Lung (tissue), 12 donors: ENCODE data around the gene ETHE1. TPM values are rescaled to one million over a fixed set of nuclear protein-coding genes. Genes with fewer than 3 reads are reported as not detected.
A peak's percentile ranks its signal among the peaks of the same experiment; 100 is the strongest.

Source experiments
- ATAC-seq: fragments of 200-7000 bp; cut with Tn5 transposase; one replicate; pipeline ENCODE4 v1.9.1; 2020; ENCODE audit warnings: moderate number of reproducible peaks; ENCODE audit not compliant: insufficient read depth, low FRiP score
- DNase-seq, 3 donors: peaks; one replicate each; pipeline ENCODE4 v3.0.0-alpha.2; 2013 to 2017
- H3K27ac ChIP-seq, 2 donors: one replicate each; pipeline ENCODE4 v1.5.1; 2013; ENCODE audit warnings: mild to moderate bottlenecking in 2 of 2, moderate library complexity in 2 of 2, control low read depth in 1 of 2, inconsistent platforms in 1 of 2, low read depth in 1 of 2, low read length in 1 of 2
- H3K27me3 ChIP-seq, 3 donors: one replicate each; pipeline ENCODE4 v1.5.1; 2013; ENCODE audit warnings: low read length in 2 of 3; ENCODE audit not compliant: control insufficient read depth in 3 of 3, insufficient read depth in 3 of 3
- H3K36me3 ChIP-seq, 4 donors: one replicate each; pipeline ENCODE4 v1.5.1; 2013; ENCODE audit warnings: low read length in 4 of 4, mild to moderate bottlenecking in 1 of 4, moderate library complexity in 1 of 4; ENCODE audit not compliant: control insufficient read depth in 4 of 4, insufficient read depth in 4 of 4
- H3K4me1 ChIP-seq, 5 donors: one replicate each; pipeline ENCODE4 v1.5.1; 2013; ENCODE audit warnings: low read length in 5 of 5, mild to moderate bottlenecking in 2 of 5, moderate library complexity in 1 of 5; ENCODE audit not compliant: control insufficient read depth in 5 of 5, insufficient read depth in 5 of 5
- H3K4me3 ChIP-seq: one replicate; pipeline ENCODE4 v1.5.1; 2013; ENCODE audit warnings: mild to moderate bottlenecking, control low read depth, moderate library complexity
- H3K9ac ChIP-seq, 2 donors: one replicate each; pipeline ENCODE4 v1.5.1; 2013; ENCODE audit warnings: low read length in 2 of 2, control low read depth in 1 of 2; ENCODE audit not compliant: insufficient read depth in 1 of 2
- H3K9me3 ChIP-seq, 4 donors: one replicate each; pipeline ENCODE4 v1.5.1; 2013; ENCODE audit warnings: low read length in 3 of 4, mild to moderate bottlenecking in 1 of 4, moderate library complexity in 1 of 4; ENCODE audit not compliant: control insufficient read depth in 4 of 4, insufficient read depth in 3 of 4
- WGBS, 2 donors: extraction: QIAGEN DNeasy Blood & Tissue Kit; methylation state at CpG; one replicate each; pipeline ENCODE4 v1.1.7; 2013; 5-methylcytosine and 5-hydroxymethylcytosine counted together
- polyA plus RNA-seq, 2 donors: library from polyadenylated mRNA; stranded (reverse); fragments of 200-250 nt; gene quantifications; one replicate each; pipeline ENCODE4 v1.2.1, GENCODE V29; 2013
- total RNA-seq, 2 donors: library from RNA; depleted of rRNA in 1 of 2; stranded (reverse); fragments of >200 nt in 1 of 2; gene quantifications; one replicate each; pipeline ENCODE4 v1.2.1, GENCODE V29; 2014 to 2021
- TF ChIP-seq, protein P1 (sequence below): IDR thresholded peaks from 2 replicates; pipeline ENCODE4 v1.5.1; 2012; ENCODE audit warnings: mild to moderate bottlenecking; ENCODE audit errors: control extremely low read depth, extremely low read depth
- donor health status: control.
- donor health status: control.
- donor health status: Bipolar disorder and iron deficiency.
- donor health status: healthy.
- donor health status: DM: yes; HTN: yes; CAD: no.

Gene ETHE1
- total and polyA plus RNA-seq, 4 donors, result 15.0 to 76.9 (median 37.5) TPM

DNA sequence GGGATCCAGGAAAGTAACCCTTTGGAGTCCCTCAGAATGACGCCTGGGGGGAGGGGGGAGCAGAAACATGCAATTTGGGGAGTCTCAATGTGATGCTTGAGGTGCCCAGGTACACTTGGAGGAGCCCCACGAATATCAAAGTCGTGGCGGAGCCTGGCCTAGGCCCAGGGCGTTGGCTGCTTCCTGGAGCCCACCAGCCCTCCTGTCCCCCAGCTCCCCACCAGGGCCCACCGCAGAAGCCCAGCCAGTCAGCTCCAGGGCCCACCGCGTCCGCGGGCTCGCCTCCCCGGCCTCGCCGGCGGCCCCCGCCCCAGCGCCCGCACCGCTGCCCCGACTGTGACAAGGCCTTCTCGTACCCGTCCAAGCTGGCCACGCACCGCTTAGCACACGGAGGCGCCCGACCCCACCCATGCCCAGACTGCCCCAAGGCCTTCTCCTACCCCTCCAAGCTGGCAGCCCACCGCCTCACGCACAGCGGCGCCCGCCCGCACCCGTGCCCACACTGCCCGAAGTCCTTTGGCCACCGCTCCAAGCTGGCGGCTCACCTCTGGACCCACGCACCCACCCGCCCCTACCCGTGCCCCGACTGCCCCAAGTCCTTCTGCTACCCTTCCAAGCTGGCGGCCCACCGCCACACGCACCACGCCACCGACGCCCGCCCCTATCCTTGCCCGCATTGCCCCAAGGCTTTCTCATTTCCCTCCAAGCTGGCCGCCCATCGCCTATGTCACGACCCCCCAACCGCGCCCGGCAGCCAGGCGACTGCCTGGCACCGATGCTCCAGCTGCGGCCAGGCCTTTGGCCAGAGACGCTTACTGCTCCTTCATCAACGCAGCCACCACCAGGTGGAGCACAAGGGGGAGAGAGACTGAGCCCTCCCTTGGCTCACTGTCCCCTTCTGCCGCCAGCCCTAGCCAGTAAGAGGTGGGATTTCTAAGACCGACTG lies 8.1 kb upstream of the ETHE1 start:
- Histone ChIP-seq H3K36me3 (peaks cover 3 to 20% (median 9%) of the 10 kb centered on the region in 4 donors), H3K4me3 (no peak overlapping the region), H3K9ac (peak overlapping the region in 1 of 2 donors; percentile 47), H3K27me3 (no peaks in the 10 kb centered on the region), H3K4me1 (peaks cover 0 to 24% (median 0%) of the 10 kb centered on the region in 5 donors), H3K9me3 (peaks cover 0 to 4% (median 0%) of the 10 kb centered on the region in 4 donors), H3K27ac (peak overlapping the region in 1 of 2 donors; percentile 18)
- WGBS, 2 donors, result 69 to 71% methylated on average over 56 to 62 of the region's 62 CpGs
- no peak for ATAC-seq
- peak; percentile 81 to 85 (median 81) for DNase-seq
- TF ChIP-seq, protein P1, sequence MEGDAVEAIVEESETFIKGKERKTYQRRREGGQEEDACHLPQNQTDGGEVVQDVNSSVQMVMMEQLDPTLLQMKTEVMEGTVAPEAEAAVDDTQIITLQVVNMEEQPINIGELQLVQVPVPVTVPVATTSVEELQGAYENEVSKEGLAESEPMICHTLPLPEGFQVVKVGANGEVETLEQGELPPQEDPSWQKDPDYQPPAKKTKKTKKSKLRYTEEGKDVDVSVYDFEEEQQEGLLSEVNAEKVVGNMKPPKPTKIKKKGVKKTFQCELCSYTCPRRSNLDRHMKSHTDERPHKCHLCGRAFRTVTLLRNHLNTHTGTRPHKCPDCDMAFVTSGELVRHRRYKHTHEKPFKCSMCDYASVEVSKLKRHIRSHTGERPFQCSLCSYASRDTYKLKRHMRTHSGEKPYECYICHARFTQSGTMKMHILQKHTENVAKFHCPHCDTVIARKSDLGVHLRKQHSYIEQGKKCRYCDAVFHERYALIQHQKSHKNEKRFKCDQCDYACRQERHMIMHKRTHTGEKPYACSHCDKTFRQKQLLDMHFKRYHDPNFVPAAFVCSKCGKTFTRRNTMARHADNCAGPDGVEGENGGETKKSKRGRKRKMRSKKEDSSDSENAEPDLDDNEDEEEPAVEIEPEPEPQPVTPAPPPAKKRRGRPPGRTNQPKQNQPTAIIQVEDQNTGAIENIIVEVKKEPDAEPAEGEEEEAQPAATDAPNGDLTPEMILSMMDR, result peak; percentile 44

DNA sequence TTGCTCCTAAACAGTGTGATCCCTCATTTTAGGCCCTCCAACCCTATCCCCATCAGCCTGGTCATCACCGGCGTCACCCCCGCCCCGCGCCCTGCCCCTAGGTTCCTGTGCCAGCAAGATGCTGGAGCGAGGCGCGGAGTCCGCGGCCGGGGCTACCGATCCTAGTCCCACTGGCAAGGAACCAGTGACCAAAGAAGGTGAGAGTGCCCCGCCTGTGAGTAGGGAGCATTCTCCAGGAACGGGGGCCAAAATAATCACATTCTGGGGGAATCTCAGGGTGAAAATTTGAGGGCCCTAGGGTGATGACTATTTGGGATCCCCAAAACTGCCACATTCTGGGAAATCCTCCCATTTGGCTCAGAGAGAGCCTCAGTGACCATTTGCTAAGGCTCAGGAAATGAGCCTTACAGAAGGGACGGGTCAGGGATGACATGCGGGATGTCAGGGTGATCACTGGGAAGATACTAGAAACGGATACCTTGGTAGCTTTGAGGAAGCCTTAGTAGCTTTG lies 7.4 kb upstream of the ETHE1 start:
- 30 to 43% methylated on average over 17 of the region's 17 CpGs for WGBS, 2 donors
- Histone ChIP-seq H3K27me3 (no peaks in the 10 kb centered on the region), H3K4me1 (peaks cover 0 to 24% (median 0%) of the 10 kb centered on the region in 5 donors), H3K9me3 (peaks cover 0 to 3% (median 0%) of the 10 kb centered on the region in 4 donors), H3K4me3 (no peak overlapping the region), H3K36me3 (peaks cover 2 to 16% (median 8%) of the 10 kb centered on the region in 4 donors), H3K27ac (peak overlapping the region; percentile 18 to 43), H3K9ac (no peak overlapping the region)
- no peak for ATAC-seq
- TF ChIP-seq, protein P1, result no peak
- DNase-seq, result no peak

DNA sequence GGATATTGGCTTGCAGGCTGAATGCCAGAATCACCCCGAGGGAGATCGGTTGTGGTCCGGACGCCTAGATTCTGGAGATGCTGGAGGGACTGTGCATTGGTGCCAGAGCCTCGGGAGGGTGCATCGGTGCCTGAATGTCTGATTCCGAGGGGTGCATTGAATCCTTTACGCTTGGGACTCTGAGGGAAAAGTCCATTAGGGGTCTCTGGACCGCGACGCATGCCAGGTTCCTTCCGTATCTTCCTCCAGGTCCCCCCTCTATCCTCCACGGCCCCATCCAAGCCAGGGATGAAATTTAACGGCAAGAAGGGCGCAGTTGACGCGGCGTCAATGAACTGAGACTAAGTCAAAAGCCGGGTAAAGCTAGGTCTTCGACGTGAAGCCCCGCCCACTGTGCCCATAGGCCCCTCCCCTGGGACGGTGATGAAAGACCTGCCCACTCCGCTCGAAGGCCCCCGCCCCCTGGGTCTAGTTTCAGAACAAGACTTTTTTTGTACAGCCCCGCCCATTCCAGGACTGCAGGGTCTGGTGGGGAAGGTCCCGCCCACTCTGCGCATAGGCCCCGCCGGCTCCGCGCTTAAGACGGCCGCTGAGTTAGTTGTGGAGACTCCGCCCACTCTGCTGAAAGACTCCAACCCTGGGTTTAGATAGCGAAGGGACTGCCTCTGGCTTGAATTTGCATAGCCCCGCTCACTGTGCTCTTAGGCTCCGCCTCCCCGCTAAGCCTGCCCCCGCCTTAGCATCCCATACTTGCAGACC lies 6.7 kb upstream of the ETHE1 start:
- Histone ChIP-seq H3K9me3 (no peaks in the 10 kb centered on the region), H3K4me3 (peak overlapping the region; percentile 34), H3K27ac (peak overlapping the region; percentile 79 to 94), H3K27me3 (no peaks in the 10 kb centered on the region), H3K4me1 (peaks cover 0 to 24% (median 0%) of the 10 kb centered on the region in 5 donors), H3K9ac (peak overlapping the region in 1 of 2 donors; percentile 64), H3K36me3 (peaks cover 2 to 10% (median 5%) of the 10 kb centered on the region in 4 donors)
- peak; percentile 99 to 100 (median 100) for DNase-seq
- TF ChIP-seq, protein P1, result no peak
- WGBS, 2 donors, result 0 to 1% methylated on average over 41 of the region's 41 CpGs
- ATAC-seq, result peak; percentile 85
